Ovary (tissue), 3 donors: ENCODE measurements around the gene ADAMTS4.

Experiments used
- CTCF ChIP-seq, 3 donors: fragments of 450-650 bp in 2 of 3; fragments of 200-600 bp in 1 of 3; IDR thresholded peaks; one replicate each; pipeline versions ENCODE4 v1.5.1 to v1.8.0; 2016 to 2022; ENCODE audit warnings: antibody characterized with exemption in 3 of 3, mild to moderate bottlenecking in 1 of 3
- POLR2A ChIP-seq: fragments of 450-650 bp; IDR thresholded peaks from one replicate; pipeline ENCODE4 v1.6.1; 2017; ENCODE audit warnings: antibody characterized with exemption, mild to moderate bottlenecking, moderate library complexity
- donor health status: DM: no; HTN: no; CAD: no.

- TF ChIP-seq CTCF (IDR thresholded peaks at IDR 0.05) = no peak
- TF ChIP-seq POLR2A = no peak
Observed at GRCh38 chr1:161153176-161153575, 45.7 kb downstream of the ADAMTS4 start.
